ENCODE data around the gene THAP4.

Gene THAP4

DNA sequence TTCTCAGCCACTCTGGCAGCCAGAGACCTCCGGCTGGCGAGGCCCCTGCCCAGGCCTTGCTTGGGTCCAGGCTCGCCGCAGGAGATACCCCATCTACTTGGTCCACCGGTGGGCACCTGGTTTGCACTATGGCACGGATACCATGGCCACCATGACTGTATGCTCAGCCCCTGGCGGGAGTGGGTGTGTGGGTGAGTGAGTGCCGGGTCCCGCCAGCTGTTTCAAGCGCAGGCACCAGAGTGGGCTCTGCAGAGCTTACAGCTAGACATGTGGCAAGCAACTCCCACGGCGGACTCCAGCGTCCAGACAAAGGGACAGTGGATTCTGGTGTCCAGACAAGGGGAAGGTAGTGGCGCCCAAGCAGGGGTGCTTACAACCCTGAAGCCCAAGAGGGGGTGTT is 2.0 kb upstream of the THAP4 start:
- DNase-seq (ENCODE audit: low read depth, low spot score), result no peak

DNA sequence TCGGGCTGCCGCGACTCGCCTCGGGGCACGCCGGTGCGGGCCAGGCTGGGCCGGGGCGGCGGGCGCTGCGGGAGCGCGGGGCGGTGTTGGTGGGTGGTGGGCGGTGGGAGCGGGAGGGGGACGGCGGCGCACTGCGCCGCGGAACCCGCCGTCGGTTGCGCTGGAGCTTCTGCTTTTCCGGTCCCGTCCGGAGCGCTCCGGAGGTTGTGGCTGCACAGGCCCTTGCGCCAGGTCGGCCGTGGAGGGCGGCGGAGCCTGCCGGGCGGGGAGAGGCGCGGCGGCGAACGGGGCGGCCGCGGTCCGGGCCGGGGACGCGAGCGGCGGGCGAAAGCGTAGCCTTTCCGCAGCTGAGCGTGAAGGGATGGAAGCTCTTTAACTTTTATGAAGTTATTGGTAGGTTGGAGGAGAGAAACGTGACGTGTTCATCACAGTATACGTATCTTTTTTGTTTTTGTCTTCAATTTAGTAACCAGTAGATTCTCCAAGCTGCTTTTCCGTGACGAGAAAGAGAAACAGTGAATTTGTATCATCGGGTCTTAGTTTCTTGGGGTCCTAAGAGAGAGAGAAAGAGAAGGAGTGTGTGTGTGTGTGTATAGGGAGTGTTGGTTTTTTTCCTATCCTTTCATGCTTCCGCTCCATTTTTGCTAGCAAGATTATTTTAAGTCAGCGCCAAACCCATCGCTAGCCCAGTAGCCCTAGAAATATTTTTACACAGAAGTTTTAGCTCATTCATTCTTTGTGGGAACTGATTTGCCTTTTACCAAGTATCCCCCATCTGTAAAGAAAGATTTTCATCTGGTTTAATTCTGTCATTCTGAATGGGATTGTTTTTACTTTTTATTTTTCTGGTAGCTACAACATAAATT is 1.1 kb upstream of the THAP4 start:
- no peak for DNase-seq (ENCODE audit: low read depth, low spot score)

DNA sequence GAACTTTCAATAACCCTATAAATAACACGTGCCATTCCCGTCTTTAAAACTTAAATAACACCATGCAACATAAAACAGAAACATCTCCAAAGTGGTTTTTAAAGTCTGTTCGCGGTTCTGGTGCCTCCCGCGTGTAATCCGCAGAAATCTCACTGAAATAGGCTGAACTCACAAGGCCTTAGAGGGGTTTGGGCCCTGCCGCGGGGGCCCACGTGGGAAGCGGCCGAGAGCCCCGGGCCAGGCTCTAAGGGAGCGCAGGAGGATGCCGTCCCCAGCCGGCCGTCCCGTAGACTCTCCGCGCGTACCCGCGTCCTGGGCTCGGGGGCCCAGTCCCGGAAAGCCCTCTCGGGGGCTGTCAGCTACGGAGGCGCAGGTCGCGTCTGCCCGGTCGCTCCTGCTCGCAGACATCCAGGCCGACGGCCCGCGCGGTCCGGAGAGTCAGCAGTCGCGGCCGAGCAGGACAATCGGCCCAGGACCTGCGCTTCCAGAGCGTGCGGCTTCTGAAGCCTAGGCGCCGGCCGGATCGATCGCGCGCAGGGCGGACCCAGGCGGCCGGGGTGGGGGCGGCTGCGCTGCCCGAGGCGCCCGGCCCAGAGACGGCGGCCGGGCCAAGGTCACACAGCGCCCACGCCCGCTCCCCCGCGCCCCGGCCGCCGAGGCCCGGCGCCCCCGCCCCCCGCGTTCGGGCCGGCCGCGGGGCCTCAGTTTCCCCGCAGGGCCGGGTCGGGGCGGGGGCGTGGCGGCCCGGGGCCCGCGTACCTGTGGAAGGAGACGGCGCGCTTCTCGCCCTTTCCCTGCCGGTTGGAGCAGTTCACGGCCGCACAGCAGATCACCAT is 558 bp downstream of the THAP4 start:
- DNase-seq (ENCODE audit: low read depth, low spot score), result no peak

DNA sequence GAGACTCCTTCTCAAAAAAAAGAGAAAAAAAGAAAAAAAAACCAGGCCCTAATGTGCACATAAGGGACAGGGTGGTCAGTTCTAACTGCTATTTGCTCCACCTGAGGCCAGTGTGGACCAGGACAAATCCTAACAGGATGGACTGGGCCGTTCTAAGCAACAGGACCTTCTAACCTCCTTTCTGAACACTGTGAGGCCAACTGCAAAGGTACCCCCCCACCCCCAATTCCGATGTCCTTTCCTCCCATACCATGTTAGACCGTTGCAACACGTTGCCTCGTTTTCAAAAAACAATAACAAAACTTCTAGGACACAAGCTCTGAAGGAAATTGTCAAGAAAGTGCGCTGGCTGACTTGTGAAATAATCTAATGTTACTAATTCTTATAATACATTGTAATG is 1.2 kb downstream of the THAP4 start:
- no peak for DNase-seq (ENCODE audit: low read depth, low spot score)

DNA sequence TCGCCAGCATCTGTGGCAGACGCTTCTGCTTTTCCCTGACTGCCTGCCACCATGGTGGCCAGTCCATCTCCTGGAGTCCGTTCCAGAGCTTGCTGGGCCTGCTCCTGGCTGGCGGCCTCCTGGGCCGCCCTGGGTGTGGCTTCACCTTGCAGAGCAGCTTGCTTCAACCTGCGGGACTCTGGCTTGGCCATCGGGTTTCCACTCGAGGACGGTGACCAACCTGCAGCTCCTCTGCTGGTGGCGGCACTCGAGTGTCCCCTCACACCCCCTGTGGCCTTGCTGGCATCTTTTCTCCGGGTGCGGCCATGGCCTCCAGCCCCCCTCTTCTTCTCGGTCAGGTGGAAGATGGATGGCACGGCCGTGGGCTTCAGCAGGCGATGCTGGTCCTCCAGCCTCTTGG is 3.4 kb downstream of the THAP4 start:
- DNase-seq (ENCODE audit: low read depth, low spot score), result no peak

DNA sequence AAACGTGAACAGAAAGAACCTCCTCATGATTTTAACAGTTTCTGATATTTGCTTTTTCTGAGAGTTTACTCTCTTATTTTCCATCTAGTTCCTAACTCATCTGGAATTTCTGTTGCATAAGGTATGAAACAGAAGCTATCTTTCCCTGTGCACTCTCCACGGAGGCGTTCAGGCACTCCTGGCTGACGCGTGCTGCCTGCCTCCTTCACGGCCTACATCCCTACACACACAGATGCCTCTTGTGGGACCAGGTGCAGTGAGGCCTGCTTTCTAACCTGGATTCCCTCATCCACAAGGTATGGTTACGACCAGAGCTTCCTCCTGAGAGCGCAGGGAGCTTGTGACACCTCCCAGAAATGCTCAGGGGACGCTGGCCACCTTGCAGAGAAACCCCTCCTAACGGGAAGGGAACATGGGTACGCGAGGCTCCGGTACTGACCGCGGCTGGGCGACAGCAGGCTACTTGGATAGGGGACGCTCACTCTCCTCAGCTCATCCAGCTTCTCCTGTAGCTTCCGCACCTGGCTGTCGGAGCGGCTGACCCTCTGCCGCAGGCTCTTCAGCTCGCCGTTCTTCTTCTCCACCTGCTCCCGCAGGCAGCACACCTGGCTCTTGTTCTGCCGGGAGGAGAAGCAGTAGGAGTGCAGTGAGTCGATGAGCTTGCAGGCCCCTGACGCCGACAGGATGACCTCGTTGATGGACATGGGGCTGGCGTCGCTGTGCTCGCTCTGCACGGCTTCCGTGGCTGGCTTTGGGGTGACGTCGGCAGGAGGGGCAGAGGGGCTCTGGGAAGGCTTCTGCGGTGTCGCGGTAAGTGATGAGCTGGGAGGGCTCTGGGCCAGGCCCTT is 4.3 kb downstream of the THAP4 start:
- no peak for DNase-seq (ENCODE audit: low read depth, low spot score)

- DNase-seq (ENCODE audit: low read depth, low spot score), result no peak
Measured at GRCh38 chr2:241629762-241630435, 7.1 kb downstream of the THAP4 start.

- no peak for DNase-seq (ENCODE audit: low read depth, low spot score)
Measured at GRCh38 chr2:241627675-241628074, 9.3 kb downstream of the THAP4 start.

GRCh38 chr2:241620419-241620769 is 16.6 kb downstream of the THAP4 start:
- no peak for DNase-seq (ENCODE audit: low read depth, low spot score)

DNA sequence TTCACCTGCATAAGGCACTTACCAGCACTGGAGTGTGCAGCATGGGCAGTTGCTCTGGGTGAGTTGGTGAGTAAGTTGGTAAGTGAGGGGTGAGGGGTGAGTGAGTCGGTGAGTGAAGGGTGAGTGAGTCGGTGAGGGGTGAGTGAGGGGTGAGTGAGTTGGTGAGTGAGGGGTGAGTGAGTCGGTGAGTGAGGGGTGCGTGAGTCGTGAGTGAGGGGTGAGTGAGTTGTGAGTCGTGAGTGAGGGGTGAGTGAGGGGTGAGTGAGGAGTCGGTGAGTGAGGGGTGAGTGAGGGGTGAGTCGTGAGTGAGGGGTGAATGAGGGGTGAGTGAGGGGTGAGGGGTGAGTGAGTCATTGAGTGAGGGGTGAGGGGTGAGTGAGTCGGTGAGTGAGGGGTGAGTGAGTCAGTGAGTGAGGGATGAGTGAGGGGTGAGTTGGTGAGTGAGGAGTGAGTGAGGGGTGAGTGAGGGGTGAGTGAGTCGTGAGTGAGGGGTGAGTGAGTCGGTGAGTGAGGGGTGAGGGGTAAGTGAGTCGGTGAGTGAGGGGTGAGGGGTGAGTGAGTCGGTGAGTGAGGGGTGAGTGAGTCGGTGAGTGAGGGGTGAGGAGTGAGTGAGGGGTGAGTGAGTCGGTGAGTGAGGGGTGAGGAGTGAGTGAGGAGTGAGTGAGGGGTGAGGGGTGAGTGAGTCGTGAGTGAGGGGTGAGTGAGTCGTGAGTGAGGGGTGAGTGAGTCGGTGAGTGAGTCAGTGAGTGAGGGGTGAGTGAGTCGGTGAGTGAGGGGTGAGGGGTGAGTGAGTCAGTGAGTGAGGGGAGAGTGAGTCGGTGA is 17.1 kb downstream of the THAP4 start:
- no peak for DNase-seq (ENCODE audit: low read depth, low spot score)

GRCh38 chr2:241618829-241619228 is 18.1 kb downstream of the THAP4 start:
- DNase-seq (ENCODE audit: low read depth, low spot score), result no peak

DNA sequence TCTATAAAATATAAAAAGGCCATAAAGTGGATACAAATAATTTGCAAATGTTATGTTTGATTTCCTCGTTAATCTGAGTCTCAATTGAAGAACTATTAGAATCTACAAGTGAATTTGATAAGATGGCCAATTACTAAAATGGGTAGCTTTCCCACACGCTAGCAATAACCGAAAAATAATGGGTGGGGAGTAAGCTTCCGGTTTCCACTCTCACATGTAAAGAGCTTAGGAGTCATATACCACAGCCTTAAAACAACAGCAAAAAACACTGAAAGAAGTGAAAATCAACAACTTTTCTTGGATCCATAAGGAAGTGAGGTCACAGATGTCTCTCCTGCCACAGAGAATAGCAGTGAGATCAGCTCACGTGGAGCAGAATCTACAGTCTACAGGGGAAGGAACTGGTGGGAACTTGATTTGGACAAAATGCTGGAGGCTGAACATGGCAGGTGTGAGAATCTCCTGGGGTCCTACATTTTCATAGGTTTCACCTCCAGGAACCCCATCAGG is 18.6 kb downstream of the THAP4 start:
- no peak for DNase-seq (ENCODE audit: low read depth, low spot score)

- DNase-seq (ENCODE audit: low read depth, low spot score), result no peak
Measured at GRCh38 chr2:241617431-241618154, 19.4 kb downstream of the THAP4 start.

- no peak for DNase-seq (ENCODE audit: low read depth, low spot score)
Measured at GRCh38 chr2:241616168-241617125, 20.5 kb downstream of the THAP4 start.

GRCh38 chr2:241615522-241616052 is 21.4 kb downstream of the THAP4 start:
- no peak for DNase-seq (ENCODE audit: low read depth, low spot score)

- DNase-seq (ENCODE audit: low read depth, low spot score), result no peak
Measured at GRCh38 chr2:241615041-241615440, 21.9 kb downstream of the THAP4 start.

- no peak for DNase-seq (ENCODE audit: low read depth, low spot score)
Measured at GRCh38 chr2:241613017-241613780, 23.8 kb downstream of the THAP4 start.
